DND-41 (cell line): ENCODE data around the gene RNF168.

Source experiments
- EZH2 ChIP-seq: IDR thresholded peaks from 3 replicates; pipeline ENCODE4 v1.6.1; 2012; ENCODE audit warnings: borderline replicate concordance, low read depth, mild to moderate bottlenecking, moderate library complexity, low read length, inconsistent platforms; ENCODE audit not compliant: severe bottlenecking
- TF ChIP-seq, protein P1 (sequence below): IDR thresholded peaks from 2 replicates; pipeline ENCODE4 v1.5.1; 2012; ENCODE audit warnings: borderline replicate concordance, low read length, moderate library complexity, mild to moderate bottlenecking; ENCODE audit not compliant: poor library complexity, severe bottlenecking; ENCODE audit errors: extremely low read depth

DNA sequence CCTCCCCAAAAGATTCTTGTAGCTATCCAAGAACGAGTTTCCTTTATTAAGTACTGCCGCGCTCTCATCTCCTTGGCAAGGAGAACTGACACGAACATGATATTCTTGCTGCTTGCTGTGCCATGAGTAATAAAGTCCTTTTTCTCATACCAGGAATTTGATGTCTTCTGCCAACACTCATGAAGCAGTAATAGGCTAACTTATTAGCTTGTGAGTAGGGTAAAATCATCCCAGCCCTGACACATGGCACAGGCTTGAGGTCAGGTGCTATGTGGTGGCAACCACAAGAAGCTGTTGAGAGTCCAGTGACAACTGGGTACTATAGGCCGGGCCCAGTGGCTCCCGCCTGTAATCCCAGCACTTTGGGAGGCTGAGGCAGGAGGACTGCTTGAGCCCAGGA lies 48.6 kb downstream of the RNF168 start:
- TF ChIP-seq, protein P1, sequence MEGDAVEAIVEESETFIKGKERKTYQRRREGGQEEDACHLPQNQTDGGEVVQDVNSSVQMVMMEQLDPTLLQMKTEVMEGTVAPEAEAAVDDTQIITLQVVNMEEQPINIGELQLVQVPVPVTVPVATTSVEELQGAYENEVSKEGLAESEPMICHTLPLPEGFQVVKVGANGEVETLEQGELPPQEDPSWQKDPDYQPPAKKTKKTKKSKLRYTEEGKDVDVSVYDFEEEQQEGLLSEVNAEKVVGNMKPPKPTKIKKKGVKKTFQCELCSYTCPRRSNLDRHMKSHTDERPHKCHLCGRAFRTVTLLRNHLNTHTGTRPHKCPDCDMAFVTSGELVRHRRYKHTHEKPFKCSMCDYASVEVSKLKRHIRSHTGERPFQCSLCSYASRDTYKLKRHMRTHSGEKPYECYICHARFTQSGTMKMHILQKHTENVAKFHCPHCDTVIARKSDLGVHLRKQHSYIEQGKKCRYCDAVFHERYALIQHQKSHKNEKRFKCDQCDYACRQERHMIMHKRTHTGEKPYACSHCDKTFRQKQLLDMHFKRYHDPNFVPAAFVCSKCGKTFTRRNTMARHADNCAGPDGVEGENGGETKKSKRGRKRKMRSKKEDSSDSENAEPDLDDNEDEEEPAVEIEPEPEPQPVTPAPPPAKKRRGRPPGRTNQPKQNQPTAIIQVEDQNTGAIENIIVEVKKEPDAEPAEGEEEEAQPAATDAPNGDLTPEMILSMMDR: no peak
- TF ChIP-seq EZH2: no peak
